ENCODE measurements around the gene ZBTB24. TPM values are rescaled to one million over a fixed set of nuclear protein-coding genes. Genes with fewer than 3 reads are reported as not detected.

The ZBTB24 gene
- total and polyA plus RNA-seq, 2 experiments from 2014 or later = 3.8 to 6.9 TPM

DNA sequence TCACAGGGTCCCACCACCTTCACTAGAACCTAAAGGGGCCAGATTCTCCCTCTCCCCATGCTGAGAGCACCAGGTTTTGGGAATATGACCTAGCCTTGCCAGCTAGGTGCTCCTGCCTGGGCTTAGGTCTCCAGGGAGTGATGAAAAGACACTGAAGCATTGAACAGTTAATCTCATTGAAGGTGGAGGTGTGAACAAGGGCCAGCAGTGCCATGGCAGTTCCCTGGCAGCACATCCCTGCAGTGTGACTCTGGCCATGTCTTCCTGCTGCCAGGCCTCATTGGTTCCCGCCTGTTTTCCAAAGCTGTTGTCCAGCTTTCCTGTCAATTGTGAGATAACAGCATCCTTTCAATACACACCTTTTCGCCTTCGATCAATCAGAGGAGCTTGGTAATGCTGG lies 53.5 kb downstream of the ZBTB24 start:
- WGBS (ENCODE audit: low lambda C conversion rate, missing lambda C conversion rate) = 98% methylated on average over 3 of the region's 3 CpGs
- no peak overlapping the region for H3K4me2 ChIP-seq
- H2AFZ ChIP-seq = no peak overlapping the region

DNA sequence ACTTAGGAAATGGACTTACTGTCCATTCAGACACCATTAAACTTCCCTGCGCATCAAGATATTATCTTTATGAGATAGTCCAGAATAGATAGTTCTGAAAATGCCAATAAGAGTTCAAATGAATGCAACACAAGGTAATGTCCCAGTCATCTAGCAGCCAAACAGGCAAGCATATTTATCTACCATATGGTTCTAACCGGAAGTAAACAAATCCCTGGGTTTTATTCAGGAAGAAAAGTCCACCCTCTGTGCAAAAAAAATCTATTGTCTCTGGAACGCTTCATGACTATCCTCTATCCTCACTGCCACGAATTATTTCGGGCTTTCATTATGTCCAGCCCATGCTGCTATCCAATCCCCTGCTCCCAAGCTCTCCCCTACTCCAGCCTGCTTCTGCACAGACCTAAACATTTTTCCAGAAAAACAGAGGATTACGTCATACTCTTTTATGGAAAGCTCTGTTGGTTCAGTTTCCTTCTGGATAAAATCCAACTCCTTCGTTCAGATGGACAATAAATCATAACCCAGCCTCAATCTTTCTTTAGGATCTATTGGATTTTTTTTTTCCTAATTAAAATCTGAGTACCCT lies 54.0 kb downstream of the ZBTB24 start:
- Histone ChIP-seq H3K9me3 (ENCODE audit: low read depth) (no peaks in the 10 kb centered on the region), H4K20me1 (ENCODE audit: insufficient read depth, poor library complexity, severe bottlenecking) (no peaks in the 10 kb centered on the region), H3K36me3 (replicated peaks; ENCODE audit: insufficient read depth, low read depth) (no peaks in the 10 kb centered on the region), H3K79me2 (no peaks in the 10 kb centered on the region), H2AFZ (no peak overlapping the region), H3K4me1 (ENCODE audit: insufficient read depth) (no peaks in the 10 kb centered on the region), H3K4me3 (no peak overlapping the region), H3K9me2 (replicated peaks; ENCODE audit: insufficient read depth) (no peaks in the 10 kb centered on the region), H3K4me2 (no peak overlapping the region), H3K27ac (no peak overlapping the region), H3K27me3 (no peaks in the 10 kb centered on the region)
- WGBS (ENCODE audit: low lambda C conversion rate, missing lambda C conversion rate) = 56% methylated on average over 7 of the region's 7 CpGs
- peak; percentile 57 for DNase-seq (ENCODE audit: low spot score)
- no peak for TF ChIP-seq CTCF (IDR thresholded peaks at IDR 0.05; ENCODE audit: poor library complexity)
- TF ChIP-seq EZH2phosphoT487 (IDR thresholded peaks at IDR 0.05; ENCODE audit: low read depth, severe bottlenecking, unreplicated experiment) = no peak
- TF ChIP-seq EZH2 (IDR thresholded peaks at IDR 0.05; ENCODE audit: borderline replicate concordance) = no peak

More for the DNA sequence above, 53.5 kb downstream of the ZBTB24 start:
- no peaks in the 10 kb centered on the region for H3K9me3 ChIP-seq (ENCODE audit: low read depth)
- H3K36me3 ChIP-seq (replicated peaks; ENCODE audit: insufficient read depth, low read depth) = no peaks in the 10 kb centered on the region
- H3K4me1 ChIP-seq (ENCODE audit: insufficient read depth) = no peaks in the 10 kb centered on the region
- H3K79me2 ChIP-seq = no peaks in the 10 kb centered on the region
- H3K27me3 ChIP-seq = no peaks in the 10 kb centered on the region
- H3K4me3 ChIP-seq = no peak overlapping the region
- no peak for DNase-seq (ENCODE audit: low spot score)
- H3K9me2 ChIP-seq (replicated peaks; ENCODE audit: insufficient read depth) = no peaks in the 10 kb centered on the region
- TF ChIP-seq CTCF (IDR thresholded peaks at IDR 0.05; ENCODE audit: poor library complexity) (no peak), EZH2 (IDR thresholded peaks at IDR 0.05; ENCODE audit: borderline replicate concordance) (no peak), EZH2phosphoT487 (IDR thresholded peaks at IDR 0.05; ENCODE audit: low read depth, severe bottlenecking, unreplicated experiment) (no peak)
- H4K20me1 ChIP-seq (ENCODE audit: insufficient read depth, poor library complexity, severe bottlenecking) = no peaks in the 10 kb centered on the region
- no peak overlapping the region for H3K27ac ChIP-seq

DNA sequence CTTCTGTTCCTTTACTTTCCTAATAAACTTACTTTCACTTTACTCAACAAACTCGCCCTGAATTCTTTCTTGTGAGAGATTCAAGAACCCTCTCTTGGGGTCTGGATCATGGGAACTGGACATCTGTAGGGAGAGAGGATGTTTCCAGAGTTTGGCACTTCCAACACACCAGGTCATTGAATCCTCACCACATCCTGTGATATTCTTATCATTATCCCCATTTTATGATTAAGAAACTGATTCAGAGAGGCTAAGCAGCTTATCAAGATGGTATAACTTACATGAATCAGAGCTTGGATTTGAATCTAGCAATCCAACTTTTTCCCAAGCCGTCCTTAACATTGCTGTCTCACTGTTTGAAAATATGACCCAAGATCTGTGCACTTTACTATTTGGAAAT lies 58.1 kb downstream of the ZBTB24 start:
- Histone ChIP-seq H3K79me2 (no peaks in the 10 kb centered on the region), H3K27me3 (no peaks in the 10 kb centered on the region), H3K36me3 (replicated peaks; ENCODE audit: insufficient read depth, low read depth) (no peaks in the 10 kb centered on the region), H3K4me2 (no peak overlapping the region), H3K4me1 (ENCODE audit: insufficient read depth) (no peaks in the 10 kb centered on the region), H3K27ac (no peak overlapping the region), H2AFZ (no peak overlapping the region), H3K9me3 (ENCODE audit: low read depth) (no peaks in the 10 kb centered on the region), H3K9me2 (replicated peaks; ENCODE audit: insufficient read depth) (no peaks in the 10 kb centered on the region), H3K4me3 (no peak overlapping the region), H4K20me1 (ENCODE audit: insufficient read depth, poor library complexity, severe bottlenecking) (no peaks in the 10 kb centered on the region)
- DNase-seq (ENCODE audit: low spot score) = no peak
- 89% methylated on average over 2 of the region's 2 CpGs for WGBS (ENCODE audit: low lambda C conversion rate, missing lambda C conversion rate)
- TF ChIP-seq CTCF (IDR thresholded peaks at IDR 0.05; ENCODE audit: poor library complexity) (no peak), EZH2 (IDR thresholded peaks at IDR 0.05; ENCODE audit: borderline replicate concordance) (no peak), EZH2phosphoT487 (IDR thresholded peaks at IDR 0.05; ENCODE audit: low read depth, severe bottlenecking, unreplicated experiment) (no peak)

Measured in hepatocyte (in vitro differentiated cells).